ENCODE measurements around the gene PSMC3IP.

The PSMC3IP gene

DNA sequence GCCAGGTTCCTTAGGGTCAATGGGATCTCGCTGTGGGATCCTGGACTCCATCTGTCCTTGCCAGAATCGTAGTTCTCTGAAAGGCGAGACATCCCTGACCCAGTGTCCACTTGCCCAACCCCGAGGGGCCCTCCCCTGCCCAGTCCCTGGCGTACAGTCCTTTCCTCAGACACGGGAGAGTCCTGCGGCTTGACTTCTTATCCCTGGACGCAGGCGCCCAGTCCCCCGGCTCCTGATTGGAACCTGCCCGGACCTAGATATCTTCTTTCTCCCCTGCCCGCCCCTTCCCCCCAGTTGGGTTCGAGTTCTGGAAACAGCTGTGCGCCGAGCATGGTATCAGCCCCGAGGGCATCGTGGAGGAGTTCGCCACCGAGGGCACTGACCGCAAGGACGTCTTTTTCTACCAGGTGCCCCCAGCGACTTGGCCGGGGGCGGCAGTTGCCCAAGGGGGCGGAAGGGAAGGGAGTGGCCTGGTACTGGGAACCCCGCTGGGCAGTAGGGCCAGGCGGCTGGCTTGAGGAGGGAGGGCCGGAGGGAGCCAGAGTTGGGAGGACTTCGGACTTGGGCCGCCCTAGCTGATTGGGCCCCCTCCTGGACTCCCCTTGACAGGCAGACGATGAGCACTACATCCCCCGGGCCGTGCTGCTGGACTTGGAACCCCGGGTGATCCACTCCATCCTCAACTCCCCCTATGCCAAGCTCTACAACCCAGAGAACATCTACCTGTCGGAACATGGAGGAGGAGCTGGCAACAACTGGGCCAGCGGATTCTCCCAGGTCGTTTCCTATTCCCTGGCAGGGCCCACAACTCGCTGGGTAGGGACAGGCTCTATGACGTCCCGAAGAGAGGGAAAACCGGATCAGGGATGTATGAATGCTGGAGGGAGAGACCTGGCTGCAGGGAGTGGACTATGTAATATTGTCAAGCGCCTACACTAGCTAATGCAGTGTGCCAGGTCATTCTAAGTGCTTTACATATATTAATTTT is 32.6 kb upstream of the PSMC3IP start (continued):
- 0 out of 2 replicates have a peak, but pooled peaks have one; percentile 17 for TF ChIP-seq YY1 (tag by site-specific recombination; IDR thresholded peaks at IDR 0.05)
- TF ChIP-seq, protein P1, sequence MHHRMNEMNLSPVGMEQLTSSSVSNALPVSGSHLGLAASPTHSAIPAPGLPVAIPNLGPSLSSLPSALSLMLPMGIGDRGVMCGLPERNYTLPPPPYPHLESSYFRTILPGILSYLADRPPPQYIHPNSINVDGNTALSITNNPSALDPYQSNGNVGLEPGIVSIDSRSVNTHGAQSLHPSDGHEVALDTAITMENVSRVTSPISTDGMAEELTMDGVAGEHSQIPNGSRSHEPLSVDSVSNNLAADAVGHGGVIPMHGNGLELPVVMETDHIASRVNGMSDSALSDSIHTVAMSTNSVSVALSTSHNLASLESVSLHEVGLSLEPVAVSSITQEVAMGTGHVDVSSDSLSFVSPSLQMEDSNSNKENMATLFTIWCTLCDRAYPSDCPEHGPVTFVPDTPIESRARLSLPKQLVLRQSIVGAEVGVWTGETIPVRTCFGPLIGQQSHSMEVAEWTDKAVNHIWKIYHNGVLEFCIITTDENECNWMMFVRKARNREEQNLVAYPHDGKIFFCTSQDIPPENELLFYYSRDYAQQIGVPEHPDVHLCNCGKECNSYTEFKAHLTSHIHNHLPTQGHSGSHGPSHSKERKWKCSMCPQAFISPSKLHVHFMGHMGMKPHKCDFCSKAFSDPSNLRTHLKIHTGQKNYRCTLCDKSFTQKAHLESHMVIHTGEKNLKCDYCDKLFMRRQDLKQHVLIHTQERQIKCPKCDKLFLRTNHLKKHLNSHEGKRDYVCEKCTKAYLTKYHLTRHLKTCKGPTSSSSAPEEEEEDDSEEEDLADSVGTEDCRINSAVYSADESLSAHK (tag by site-specific recombination; IDR thresholded peaks at IDR 0.05): 0 out of 2 replicates have a peak, but pooled peaks have one; percentile 48
- TF ChIP-seq ZBTB20 (tag by site-specific recombination; IDR thresholded peaks at IDR 0.05): 0 out of 2 replicates have a peak, but pooled peaks have one; percentile 27
- TF ChIP-seq ZNF398 (tag by site-specific recombination; IDR thresholded peaks at IDR 0.05): peak; percentile 63; the same call in 1 of the 2 replicates
- peak; percentile 35; the same call in 1 of the 2 replicates for TF ChIP-seq ZFHX2 (tag by site-specific recombination; conservative IDR thresholded peaks at IDR 0.05)
- 0 out of 2 replicates have a peak, but pooled peaks have one; percentile 14 for TF ChIP-seq ZNF843 (tag by site-specific recombination; IDR thresholded peaks at IDR 0.05)
- peak; percentile 53; the same call in 1 of the 2 replicates for TF ChIP-seq SCRT2 (tag by site-specific recombination; IDR thresholded peaks at IDR 0.05)
- peak; percentile 14; the same call in 1 of the 2 replicates for TF ChIP-seq ZEB2 (tag by site-specific recombination; IDR thresholded peaks at IDR 0.05)
- peak; percentile 77 for TF ChIP-seq KLF17 (tag by site-specific recombination; IDR thresholded peaks at IDR 0.05)
- peak; percentile 55 for TF ChIP-seq SP7 (tag by site-specific recombination; IDR thresholded peaks at IDR 0.05)
- peak; percentile 74 for TF ChIP-seq ZNF600 (tag by site-specific recombination; IDR thresholded peaks at IDR 0.05)
- 0 out of 2 replicates have a peak, but pooled peaks have one; percentile 13 for TF ChIP-seq ZSCAN30 (tag by site-specific recombination; IDR thresholded peaks at IDR 0.05)
- TF ChIP-seq GLIS2 (tag by site-specific recombination; IDR thresholded peaks at IDR 0.05): peak; percentile 82

- H3K27ac ChIP-seq (ENCODE audit: extremely low read depth, low read depth, low read length): peak within 1 kb of the TSS; percentile 78
- peaks cover 17 to 31% of the 10 kb centered on the region in 2 experiments for H3K36me3 ChIP-seq (ENCODE audit: control insufficient read depth in 2 of 2, insufficient read depth in 1 of 2, low read length in 2 of 2)
- peak within 1 kb of the TSS; percentile 76 for H3K4me3 ChIP-seq (ENCODE audit: low read depth, low read length)
- CTCF ChIA-PET: interaction anchor here (0.6 to 2.5 kb wide), 5 partner anchors 13 to 226 kb away, joined by 3 to 12 read pairs (median 3); partner anchors contain the start of gene PSMC3IP
- POLR2A ChIA-PET: interaction anchor here (0.5 to 3.0 kb wide), 40 partner anchors 9 to 389 kb away, joined by 3 to 56 read pairs (median 5); partner anchors contain the start of genes BECN1, CCR10, NAGLU and PLEKHH3
- peaks cover 14% of the 10 kb centered on the region for H3K4me1 ChIP-seq (ENCODE audit: control insufficient read depth, insufficient read depth, low read length)
- H3K9me3 ChIP-seq (ENCODE audit: control insufficient read depth, insufficient read depth, low read depth, low read length): no peaks in the 10 kb centered on the region
- TF ChIP-seq ZBTB26 (tag by site-specific recombination; optimal IDR thresholded peaks at IDR 0.05): peak; percentile 99
- TF ChIP-seq ZNF175 (tag by site-specific recombination; IDR thresholded peaks at IDR 0.05): no peak
- peak; percentile 92 for TF ChIP-seq ZNF561 (tag by site-specific recombination; IDR thresholded peaks at IDR 0.05; ENCODE audit: borderline replicate concordance)
- TF ChIP-seq GLIS2 (tag by site-specific recombination; IDR thresholded peaks at IDR 0.05): peak; percentile 32; the same call in 1 of the 2 replicates
- TF ChIP-seq, protein P2, sequence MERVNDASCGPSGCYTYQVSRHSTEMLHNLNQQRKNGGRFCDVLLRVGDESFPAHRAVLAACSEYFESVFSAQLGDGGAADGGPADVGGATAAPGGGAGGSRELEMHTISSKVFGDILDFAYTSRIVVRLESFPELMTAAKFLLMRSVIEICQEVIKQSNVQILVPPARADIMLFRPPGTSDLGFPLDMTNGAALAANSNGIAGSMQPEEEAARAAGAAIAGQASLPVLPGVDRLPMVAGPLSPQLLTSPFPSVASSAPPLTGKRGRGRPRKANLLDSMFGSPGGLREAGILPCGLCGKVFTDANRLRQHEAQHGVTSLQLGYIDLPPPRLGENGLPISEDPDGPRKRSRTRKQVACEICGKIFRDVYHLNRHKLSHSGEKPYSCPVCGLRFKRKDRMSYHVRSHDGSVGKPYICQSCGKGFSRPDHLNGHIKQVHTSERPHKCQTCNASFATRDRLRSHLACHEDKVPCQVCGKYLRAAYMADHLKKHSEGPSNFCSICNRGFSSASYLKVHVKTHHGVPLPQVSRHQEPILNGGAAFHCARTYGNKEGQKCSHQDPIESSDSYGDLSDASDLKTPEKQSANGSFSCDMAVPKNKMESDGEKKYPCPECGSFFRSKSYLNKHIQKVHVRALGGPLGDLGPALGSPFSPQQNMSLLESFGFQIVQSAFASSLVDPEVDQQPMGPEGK (tag by site-specific recombination; IDR thresholded peaks at IDR 0.05): peak; percentile 90
- peak; percentile 45; the same call in 1 of the 2 replicates for TF ChIP-seq ZSCAN30 (tag by site-specific recombination; IDR thresholded peaks at IDR 0.05)
- TF ChIP-seq ZNF2 (tag by site-specific recombination; IDR thresholded peaks at IDR 0.05): 0 out of 2 replicates have a peak, but pooled peaks have one; percentile 55
- TF ChIP-seq BCL11B (tag by site-specific recombination; IDR thresholded peaks at IDR 0.05; ENCODE audit: low read depth): 0 out of 2 replicates have a peak, but pooled peaks have one; percentile 9
- TF ChIP-seq ZBTB20 (tag by site-specific recombination; IDR thresholded peaks at IDR 0.05): peak; percentile 25; the same call in 1 of the 2 replicates
- TF ChIP-seq REPIN1 (tag by site-specific recombination; IDR thresholded peaks at IDR 0.05; ENCODE audit: low read depth): peak; percentile 44; the same call in 1 of the 2 replicates
- peak; percentile 47 for TF ChIP-seq GLIS1 (tag by site-specific recombination; IDR thresholded peaks at IDR 0.05)
- TF ChIP-seq ZSCAN4 (tag by site-specific recombination; IDR thresholded peaks at IDR 0.05): no peak
These were observed 31.8 kb upstream of the PSMC3IP start, which contains the start of the genes RETREG3 and TUBG1 for GRCh38 chr17:42609182-42609813. Gene RETREG3, minus strand, starts transcription at chr17:42609374. Its CDS starts 50 bp downstream, at chr17:42609324. Gene TUBG1, plus strand, starts transcription at chr17:42609683. Its CDS starts 55 bp downstream, at chr17:42609738.
